GM23338 (cell line): ENCODE measurements around the gene CMSS1. TPM values are rescaled to one million over a fixed set of nuclear protein-coding genes. Genes with fewer than 3 reads are reported as not detected.

Experiments used
- ATAC-seq: fragments of 200-7000 bp; cut with Tn5 transposase; 3 replicates; pipeline ENCODE4 v1.9.1; 2020
- DNase-seq: peaks from one replicate; pipeline ENCODE4 v3.0.0-alpha.2; 2015; ENCODE audit warnings: low spot score
- H2AFZ ChIP-seq: fragments of 200-600 bp; sonication (generic); 2 replicates; pipeline ENCODE4 v1.8.0; 2016; ENCODE audit warnings: antibody characterized with exemption, mild to moderate bottlenecking, moderate library complexity
- H3F3A ChIP-seq: fragments of 200-600 bp; sonication (generic); replicated peaks from 2 replicates; pipeline ENCODE4 v1.8.0; 2017; ENCODE audit warnings: antibody characterized with exemption, mixed run types, low read depth
- H3K27ac ChIP-seq: fragments of 200-600 bp; sonication (generic); 2 replicates; pipeline ENCODE4 v1.6.1; 2016; ENCODE audit warnings: low read depth
- H3K27me3 ChIP-seq: fragments of 200-600 bp; sonication (generic); 2 replicates; pipeline ENCODE4 v1.8.0; 2016; ENCODE audit warnings: mild to moderate bottlenecking, mixed run types, moderate library complexity; ENCODE audit not compliant: insufficient read depth
- H3K36me3 ChIP-seq: fragments of 200-600 bp; sonication (generic); 2 replicates; pipeline ENCODE4 v1.8.0; 2016; ENCODE audit warnings: mild to moderate bottlenecking; ENCODE audit not compliant: insufficient read depth
- H3K4me1 ChIP-seq: fragments of 200-600 bp; sonication (generic); 2 replicates; pipeline ENCODE4 v1.8.0; 2016; ENCODE audit warnings: mild to moderate bottlenecking, moderate library complexity; ENCODE audit not compliant: insufficient read depth
- H3K4me2 ChIP-seq: fragments of 200-600 bp; sonication (generic); 2 replicates; pipeline ENCODE4 v1.7.1; 2017; ENCODE audit warnings: mixed run types
- H3K4me3 ChIP-seq: fragments of 200-600 bp; sonication (generic); 2 replicates; pipeline ENCODE4 v1.6.1; 2016; ENCODE audit warnings: mixed run types
- H3K79me2 ChIP-seq: fragments of 200-600 bp; sonication (generic); replicated peaks from 2 replicates; pipeline ENCODE4 v1.8.0; 2017; ENCODE audit warnings: mild to moderate bottlenecking; ENCODE audit not compliant: insufficient read depth
- H3K9me2 ChIP-seq: fragments of 200-600 bp; sonication (generic); 2 replicates; pipeline ENCODE4 v1.8.0; 2017; ENCODE audit not compliant: insufficient read depth
- H4K20me1 ChIP-seq: fragments of 200-600 bp; sonication (generic); replicated peaks from 2 replicates; pipeline ENCODE4 v1.8.0; 2017; ENCODE audit warnings: mild to moderate bottlenecking; ENCODE audit not compliant: insufficient read depth
- H3K27ac Mint-ChIP-seq: 2 replicates; pipeline ENCODE4 v1.8.0; 2020; ENCODE audit warnings: inconsistent platforms, mild to moderate bottlenecking, moderate library complexity, mixed read lengths
- H3K27me3 Mint-ChIP-seq: 3 replicates; pipeline ENCODE4 v1.8.0; 2022; ENCODE audit warnings: low read depth, mild to moderate bottlenecking, moderate library complexity, mixed read lengths, inconsistent platforms; ENCODE audit not compliant: insufficient read depth, poor library complexity
- H3K36me3 Mint-ChIP-seq: 3 replicates; pipeline ENCODE4 v1.8.0; 2021; ENCODE audit warnings: low read depth, mild to moderate bottlenecking, inconsistent platforms, moderate library complexity, mixed read lengths
- H3K4me1 Mint-ChIP-seq: 3 replicates; pipeline ENCODE4 v1.8.0; 2020; ENCODE audit warnings: mild to moderate bottlenecking, inconsistent platforms, mixed read lengths
- H3K4me3 Mint-ChIP-seq: 3 replicates; pipeline ENCODE4 v1.8.0; 2021; ENCODE audit warnings: moderate library complexity, mild to moderate bottlenecking, inconsistent platforms, mixed read lengths
- H3K9me3 Mint-ChIP-seq: 3 replicates; pipeline ENCODE4 v1.8.0; 2020; ENCODE audit warnings: moderate library complexity, mild to moderate bottlenecking, inconsistent platforms, mixed read lengths
- CREB1 ChIP-seq: fragments of 250-450 bp; sonication (Bioruptor Pico); IDR thresholded peaks from 2 replicates; pipeline ENCODE4 v1.5.0; 2020; ENCODE audit warnings: low read depth, mild to moderate bottlenecking, moderate library complexity
- ETS1 ChIP-seq: IDR thresholded peaks from 2 replicates; pipeline ENCODE4 v1.6.1; 2016; ENCODE audit warnings: antibody characterized with exemption
- EZH2 ChIP-seq: fragments of 200-600 bp; sonication (generic); IDR thresholded peaks from one replicate; pipeline ENCODE4 v1.8.0; 2017; ENCODE audit warnings: antibody characterized with exemption, mild to moderate bottlenecking, low read depth; ENCODE audit not compliant: unreplicated experiment
- EZH2phosphoT487 ChIP-seq: fragments of 200-600 bp; sonication (generic); IDR thresholded peaks from one replicate; pipeline ENCODE4 v1.8.1; 2018; ENCODE audit warnings: antibody characterized with exemption; ENCODE audit not compliant: unreplicated experiment
- JUNB ChIP-seq: IDR thresholded peaks from one replicate; pipeline ENCODE4 v1.6.1; 2016; ENCODE audit warnings: antibody characterized with exemption; ENCODE audit not compliant: unreplicated experiment
- NANOG ChIP-seq: IDR thresholded peaks from 2 replicates; pipeline ENCODE4 v1.6.1; 2016; ENCODE audit warnings: antibody characterized with exemption, borderline replicate concordance
- POLR2AphosphoS5 ChIP-seq: IDR thresholded peaks from 2 replicates; pipeline ENCODE4 v1.6.1; 2016; ENCODE audit warnings: antibody characterized with exemption, low read depth
- STAT1 ChIP-seq: IDR thresholded peaks from one replicate; pipeline ENCODE4 v1.6.1; 2016; ENCODE audit warnings: antibody characterized with exemption; ENCODE audit not compliant: unreplicated experiment
- ZNF114 ChIP-seq: fragments of 250-450 bp; sonication (Bioruptor Pico); IDR thresholded peaks from 2 replicates; pipeline ENCODE4 v1.5.0; 2020; ENCODE audit warnings: mild to moderate bottlenecking, moderate library complexity
- ZNF331 ChIP-seq: fragments of 250-450 bp; sonication (Bioruptor Pico); IDR thresholded peaks from 2 replicates; pipeline ENCODE4 v1.5.0; 2020; ENCODE audit warnings: low read depth, mild to moderate bottlenecking, moderate library complexity
- polyA plus RNA-seq: library from polyadenylated mRNA; unstranded; fragments of >200 nt; fragmentation: Nextera tagmentation; extraction: Ambion mirVana; gene quantifications from 2 replicates; pipeline ENCODE4 v1.2.1, GENCODE V29; 2016
- total RNA-seq: library from RNA; depleted of rRNA; stranded (reverse); fragments of >200 nt; shearing (Covaris generic); gene quantifications from 2 replicates; pipeline ENCODE4 v1.2.3, GENCODE V29; 2014
- TF ChIP-seq, protein P1 (sequence below): IDR thresholded peaks from one replicate; pipeline ENCODE4 v1.6.1; 2018; ENCODE audit warnings: antibody characterized with exemption; ENCODE audit not compliant: unreplicated experiment
- TF ChIP-seq, protein P2 (sequence below), 2 experiments: fragments of 200-600 bp in 1 of 2; sonication (generic) in 1 of 2; conservative IDR thresholded peaks; 2 replicates each; pipeline versions ENCODE4 v1.5.1 to v1.6.1; 2016 to 2017; ENCODE audit warnings: antibody characterized with exemption in 2 of 2, low read depth in 2 of 2, mild to moderate bottlenecking in 2 of 2, moderate library complexity in 1 of 2
- TF ChIP-seq, protein P3 (sequence below): fragments of 250-450 bp; sonication (Bioruptor Pico); IDR thresholded peaks from 2 replicates; pipeline ENCODE4 v1.5.0; 2020; ENCODE audit warnings: mild to moderate bottlenecking, moderate library complexity

CMSS1 gene
- total and polyA plus RNA-seq, 2 experiments from 2014 or later: 39.4 to 187 TPM

DNA sequence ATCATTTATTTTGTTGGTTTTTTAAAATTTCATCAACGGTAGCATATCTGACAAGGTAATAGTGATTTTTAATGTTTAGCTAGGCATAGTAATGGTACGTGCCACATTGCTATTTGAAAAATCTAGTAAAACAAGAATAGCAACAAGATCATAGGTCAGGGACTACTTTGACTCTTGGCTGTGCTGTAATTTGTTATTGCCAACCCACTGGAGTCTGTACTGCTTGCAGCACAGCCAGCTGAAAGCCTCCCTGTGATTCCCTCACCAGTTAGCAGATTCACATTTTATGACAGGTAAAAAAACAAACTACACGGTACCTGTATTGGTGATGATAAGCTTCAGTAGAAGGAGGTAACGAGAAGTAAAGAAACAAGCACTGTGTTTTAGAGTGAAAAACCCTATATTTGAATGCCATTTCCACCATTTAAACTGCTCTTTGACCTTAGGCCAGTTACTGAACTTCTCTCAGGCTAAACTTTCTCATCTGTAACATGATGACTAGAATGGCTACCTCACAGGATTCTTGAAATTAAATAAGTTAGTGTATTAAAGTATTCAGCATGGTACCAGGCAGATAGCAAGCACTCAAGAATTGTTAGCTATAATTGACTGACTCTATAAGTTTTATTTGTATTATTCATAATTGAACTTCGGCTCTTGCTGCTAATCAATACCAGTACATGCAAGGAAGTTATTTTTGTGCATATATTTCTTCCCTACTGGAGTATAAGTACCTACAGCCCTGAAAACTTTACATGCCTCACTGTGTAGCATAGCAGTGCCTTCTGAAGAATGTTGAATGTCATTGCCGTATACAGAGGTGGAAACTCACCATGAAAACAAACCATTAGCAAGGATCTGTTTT is 280.5 kb downstream of the CMSS1 start:
- Histone ChIP-seq H3K4me3 (no peak overlapping the region), H3F3A (no peaks in the 10 kb centered on the region), H3K9me2 (no peaks in the 10 kb centered on the region), H3K4me1 (no peaks in the 10 kb centered on the region), H3K27me3 (no peaks in the 10 kb centered on the region), H3K36me3 (no peaks in the 10 kb centered on the region), H3K4me2 (no peak overlapping the region), H4K20me1 (no peaks in the 10 kb centered on the region), H2AFZ (no peak overlapping the region), H3K27ac (no peak overlapping the region), H3K79me2 (no peaks in the 10 kb centered on the region)
- DNase-seq (no peak), ATAC-seq (no peak)
- H3K9me3 Mint-ChIP-seq: no peaks in the 10 kb centered on the region
- peak overlapping the region; percentile 26; the same call in 1 of the 2 replicates for H3K27ac Mint-ChIP-seq
- peaks cover 11% of the 10 kb centered on the region; the same call in 2 of the 3 replicates for H3K4me1 Mint-ChIP-seq
- no peak overlapping the region for H3K4me3 Mint-ChIP-seq
- H3K36me3 Mint-ChIP-seq: no peaks in the 10 kb centered on the region; the same call in 2 of the 3 replicates
- peaks cover 1% of the 10 kb centered on the region for H3K27me3 Mint-ChIP-seq
- no peak for TF ChIP-seq STAT1
- TF ChIP-seq, protein P1, sequence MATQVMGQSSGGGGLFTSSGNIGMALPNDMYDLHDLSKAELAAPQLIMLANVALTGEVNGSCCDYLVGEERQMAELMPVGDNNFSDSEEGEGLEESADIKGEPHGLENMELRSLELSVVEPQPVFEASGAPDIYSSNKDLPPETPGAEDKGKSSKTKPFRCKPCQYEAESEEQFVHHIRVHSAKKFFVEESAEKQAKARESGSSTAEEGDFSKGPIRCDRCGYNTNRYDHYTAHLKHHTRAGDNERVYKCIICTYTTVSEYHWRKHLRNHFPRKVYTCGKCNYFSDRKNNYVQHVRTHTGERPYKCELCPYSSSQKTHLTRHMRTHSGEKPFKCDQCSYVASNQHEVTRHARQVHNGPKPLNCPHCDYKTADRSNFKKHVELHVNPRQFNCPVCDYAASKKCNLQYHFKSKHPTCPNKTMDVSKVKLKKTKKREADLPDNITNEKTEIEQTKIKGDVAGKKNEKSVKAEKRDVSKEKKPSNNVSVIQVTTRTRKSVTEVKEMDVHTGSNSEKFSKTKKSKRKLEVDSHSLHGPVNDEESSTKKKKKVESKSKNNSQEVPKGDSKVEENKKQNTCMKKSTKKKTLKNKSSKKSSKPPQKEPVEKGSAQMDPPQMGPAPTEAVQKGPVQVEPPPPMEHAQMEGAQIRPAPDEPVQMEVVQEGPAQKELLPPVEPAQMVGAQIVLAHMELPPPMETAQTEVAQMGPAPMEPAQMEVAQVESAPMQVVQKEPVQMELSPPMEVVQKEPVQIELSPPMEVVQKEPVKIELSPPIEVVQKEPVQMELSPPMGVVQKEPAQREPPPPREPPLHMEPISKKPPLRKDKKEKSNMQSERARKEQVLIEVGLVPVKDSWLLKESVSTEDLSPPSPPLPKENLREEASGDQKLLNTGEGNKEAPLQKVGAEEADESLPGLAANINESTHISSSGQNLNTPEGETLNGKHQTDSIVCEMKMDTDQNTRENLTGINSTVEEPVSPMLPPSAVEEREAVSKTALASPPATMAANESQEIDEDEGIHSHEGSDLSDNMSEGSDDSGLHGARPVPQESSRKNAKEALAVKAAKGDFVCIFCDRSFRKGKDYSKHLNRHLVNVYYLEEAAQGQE: no peak
- TF ChIP-seq, protein P2, sequence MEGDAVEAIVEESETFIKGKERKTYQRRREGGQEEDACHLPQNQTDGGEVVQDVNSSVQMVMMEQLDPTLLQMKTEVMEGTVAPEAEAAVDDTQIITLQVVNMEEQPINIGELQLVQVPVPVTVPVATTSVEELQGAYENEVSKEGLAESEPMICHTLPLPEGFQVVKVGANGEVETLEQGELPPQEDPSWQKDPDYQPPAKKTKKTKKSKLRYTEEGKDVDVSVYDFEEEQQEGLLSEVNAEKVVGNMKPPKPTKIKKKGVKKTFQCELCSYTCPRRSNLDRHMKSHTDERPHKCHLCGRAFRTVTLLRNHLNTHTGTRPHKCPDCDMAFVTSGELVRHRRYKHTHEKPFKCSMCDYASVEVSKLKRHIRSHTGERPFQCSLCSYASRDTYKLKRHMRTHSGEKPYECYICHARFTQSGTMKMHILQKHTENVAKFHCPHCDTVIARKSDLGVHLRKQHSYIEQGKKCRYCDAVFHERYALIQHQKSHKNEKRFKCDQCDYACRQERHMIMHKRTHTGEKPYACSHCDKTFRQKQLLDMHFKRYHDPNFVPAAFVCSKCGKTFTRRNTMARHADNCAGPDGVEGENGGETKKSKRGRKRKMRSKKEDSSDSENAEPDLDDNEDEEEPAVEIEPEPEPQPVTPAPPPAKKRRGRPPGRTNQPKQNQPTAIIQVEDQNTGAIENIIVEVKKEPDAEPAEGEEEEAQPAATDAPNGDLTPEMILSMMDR (conservative IDR thresholded peaks at IDR 0.05; ENCODE audit: low read depth in 2 of 2): no peak
- TF ChIP-seq JUNB: no peak
- no peak for TF ChIP-seq EZH2
- no peak for TF ChIP-seq ETS1
- no peak for TF ChIP-seq NANOG
- TF ChIP-seq ZNF331 (CRISPR knock-in tag): no peak
- no peak for TF ChIP-seq EZH2phosphoT487
- no peak for TF ChIP-seq POLR2AphosphoS5
- TF ChIP-seq ZNF114 (CRISPR knock-in tag): no peak
- TF ChIP-seq CREB1 (CRISPR knock-in tag): no peak
- TF ChIP-seq, protein P3, sequence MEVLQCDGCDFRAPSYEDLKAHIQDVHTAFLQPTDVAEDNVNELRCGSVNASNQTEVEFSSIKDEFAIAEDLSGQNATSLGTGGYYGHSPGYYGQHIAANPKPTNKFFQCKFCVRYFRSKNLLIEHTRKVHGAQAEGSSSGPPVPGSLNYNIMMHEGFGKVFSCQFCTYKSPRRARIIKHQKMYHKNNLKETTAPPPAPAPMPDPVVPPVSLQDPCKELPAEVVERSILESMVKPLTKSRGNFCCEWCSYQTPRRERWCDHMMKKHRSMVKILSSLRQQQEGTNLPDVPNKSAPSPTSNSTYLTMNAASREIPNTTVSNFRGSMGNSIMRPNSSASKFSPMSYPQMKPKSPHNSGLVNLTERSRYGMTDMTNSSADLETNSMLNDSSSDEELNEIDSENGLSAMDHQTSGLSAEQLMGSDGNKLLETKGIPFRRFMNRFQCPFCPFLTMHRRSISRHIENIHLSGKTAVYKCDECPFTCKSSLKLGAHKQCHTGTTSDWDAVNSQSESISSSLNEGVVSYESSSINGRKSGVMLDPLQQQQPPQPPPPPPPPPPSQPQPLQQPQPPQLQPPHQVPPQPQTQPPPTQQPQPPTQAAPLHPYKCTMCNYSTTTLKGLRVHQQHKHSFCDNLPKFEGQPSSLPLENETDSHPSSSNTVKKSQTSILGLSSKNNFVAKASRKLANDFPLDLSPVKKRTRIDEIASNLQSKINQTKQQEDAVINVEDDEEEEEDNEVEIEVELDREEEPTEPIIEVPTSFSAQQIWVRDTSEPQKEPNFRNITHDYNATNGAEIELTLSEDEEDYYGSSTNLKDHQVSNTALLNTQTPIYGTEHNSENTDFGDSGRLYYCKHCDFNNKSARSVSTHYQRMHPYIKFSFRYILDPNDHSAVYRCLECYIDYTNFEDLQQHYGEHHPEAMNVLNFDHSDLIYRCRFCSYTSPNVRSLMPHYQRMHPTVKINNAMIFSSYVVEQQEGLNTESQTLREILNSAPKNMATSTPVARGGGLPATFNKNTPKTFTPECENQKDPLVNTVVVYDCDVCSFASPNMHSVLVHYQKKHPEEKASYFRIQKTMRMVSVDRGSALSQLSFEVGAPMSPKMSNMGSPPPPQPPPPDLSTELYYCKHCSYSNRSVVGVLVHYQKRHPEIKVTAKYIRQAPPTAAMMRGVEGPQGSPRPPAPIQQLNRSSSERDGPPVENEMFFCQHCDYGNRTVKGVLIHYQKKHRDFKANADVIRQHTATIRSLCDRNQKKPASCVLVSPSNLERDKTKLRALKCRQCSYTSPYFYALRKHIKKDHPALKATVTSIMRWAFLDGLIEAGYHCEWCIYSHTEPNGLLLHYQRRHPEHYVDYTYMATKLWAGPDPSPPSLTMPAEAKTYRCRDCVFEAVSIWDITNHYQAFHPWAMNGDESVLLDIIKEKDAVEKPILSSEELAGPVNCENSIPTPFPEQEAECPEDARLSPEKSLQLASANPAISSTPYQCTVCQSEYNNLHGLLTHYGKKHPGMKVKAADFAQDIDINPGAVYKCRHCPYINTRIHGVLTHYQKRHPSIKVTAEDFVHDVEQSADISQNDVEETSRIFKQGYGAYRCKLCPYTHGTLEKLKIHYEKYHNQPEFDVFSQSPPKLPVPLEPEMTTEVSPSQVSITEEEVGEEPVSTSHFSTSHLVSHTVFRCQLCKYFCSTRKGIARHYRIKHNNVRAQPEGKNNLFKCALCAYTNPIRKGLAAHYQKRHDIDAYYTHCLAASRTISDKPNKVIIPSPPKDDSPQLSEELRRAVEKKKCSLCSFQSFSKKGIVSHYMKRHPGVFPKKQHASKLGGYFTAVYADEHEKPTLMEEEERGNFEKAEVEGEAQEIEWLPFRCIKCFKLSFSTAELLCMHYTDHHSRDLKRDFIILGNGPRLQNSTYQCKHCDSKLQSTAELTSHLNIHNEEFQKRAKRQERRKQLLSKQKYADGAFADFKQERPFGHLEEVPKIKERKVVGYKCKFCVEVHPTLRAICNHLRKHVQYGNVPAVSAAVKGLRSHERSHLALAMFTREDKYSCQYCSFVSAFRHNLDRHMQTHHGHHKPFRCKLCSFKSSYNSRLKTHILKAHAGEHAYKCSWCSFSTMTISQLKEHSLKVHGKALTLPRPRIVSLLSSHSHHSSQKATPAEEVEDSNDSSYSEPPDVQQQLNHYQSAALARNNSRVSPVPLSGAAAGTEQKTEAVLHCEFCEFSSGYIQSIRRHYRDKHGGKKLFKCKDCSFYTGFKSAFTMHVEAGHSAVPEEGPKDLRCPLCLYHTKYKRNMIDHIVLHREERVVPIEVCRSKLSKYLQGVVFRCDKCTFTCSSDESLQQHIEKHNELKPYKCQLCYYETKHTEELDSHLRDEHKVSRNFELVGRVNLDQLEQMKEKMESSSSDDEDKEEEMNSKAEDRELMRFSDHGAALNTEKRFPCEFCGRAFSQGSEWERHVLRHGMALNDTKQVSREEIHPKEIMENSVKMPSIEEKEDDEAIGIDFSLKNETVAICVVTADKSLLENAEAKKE (CRISPR knock-in tag): no peak
